ENCODE measurements around the gene MAPK14.

GRCh38 chr6:36050947-36051710 lies 23.5 kb downstream of the MAPK14 start:
- TF ChIP-seq CTCF (IDR thresholded peaks at IDR 0.05; ENCODE audit: extremely low read depth in 1 of 2, insufficient read depth in 1 of 2, low read depth in 1 of 2, low read length in 2 of 2) (no peak), POLR2A (IDR thresholded peaks at IDR 0.05; ENCODE audit: low read depth, low read length) (no peak), JUN (IDR thresholded peaks at IDR 0.05; ENCODE audit: borderline replicate concordance, insufficient read depth, insufficient read length, low read depth) (no peak)
